HepG2 (cell line): ENCODE results near the gene LHX5. TPM values are rescaled to one million over a fixed set of nuclear protein-coding genes. Genes with fewer than 3 reads are reported as not detected.

Source experiments
- ADNP ChIP-seq: sonication (generic); formaldehyde crosslinking; IDR thresholded peaks from 2 replicates; pipeline ENCODE4 v1.4.0; 2020; ENCODE audit warnings: missing genetic modification reagents
- BORCS8-MEF2B ChIP-seq: sonication (generic); formaldehyde crosslinking; IDR thresholded peaks from 2 replicates; pipeline ENCODE4 v1.8.0; 2022; ENCODE audit warnings: mild to moderate bottlenecking, missing genetic modification reagents
- CERS6 ChIP-seq: sonication (generic); formaldehyde crosslinking; IDR thresholded peaks from 2 replicates; pipeline ENCODE4 v1.5.0; 2020; ENCODE audit warnings: missing genetic modification reagents
- FOXC1 ChIP-seq: sonication (generic); formaldehyde crosslinking; IDR thresholded peaks from 2 replicates; pipeline ENCODE4 v1.8.0; 2022; ENCODE audit warnings: mild to moderate bottlenecking, missing genetic modification reagents, borderline replicate concordance
- GPBP1L1 ChIP-seq: sonication (generic); formaldehyde crosslinking; IDR thresholded peaks from 2 replicates; pipeline ENCODE4 v1.5.0; 2020; ENCODE audit warnings: mild to moderate bottlenecking, missing genetic modification reagents
- HHEX ChIP-seq: IDR thresholded peaks from 2 replicates; pipeline ENCODE4 v1.6.1; 2016; ENCODE audit warnings: control low read depth
- MYC ChIP-seq: sonication (generic); formaldehyde crosslinking; IDR thresholded peaks from 2 replicates; pipeline ENCODE4 v1.9.0; 2021; ENCODE audit warnings: missing genetic modification reagents, borderline replicate concordance
- NFATC3 ChIP-seq: sonication (generic); formaldehyde crosslinking; IDR thresholded peaks from 2 replicates; pipeline ENCODE4 v1.5.1; 2020; ENCODE audit warnings: mild to moderate bottlenecking, missing genetic modification reagents
- NPAS2 ChIP-seq: sonication (generic); formaldehyde crosslinking; IDR thresholded peaks from 2 replicates; pipeline ENCODE4 v1.8.0; 2022; ENCODE audit warnings: mild to moderate bottlenecking, missing genetic modification reagents, borderline replicate concordance
- RBM39 ChIP-seq: fragments of 200-400 bp; formaldehyde crosslinking; IDR thresholded peaks from one replicate; pipeline ENCODE4 v1.6.1; 2018; ENCODE audit warnings: antibody characterized with exemption, mild to moderate bottlenecking, low read depth, low read length; ENCODE audit not compliant: poor library complexity, severe bottlenecking
- SALL1 ChIP-seq: sonication (generic); formaldehyde crosslinking; IDR thresholded peaks from 2 replicates; pipeline ENCODE4 v1.8.0; 2022; ENCODE audit warnings: mild to moderate bottlenecking, missing genetic modification reagents
- TEAD2 ChIP-seq: sonication (generic); formaldehyde crosslinking; IDR thresholded peaks from 2 replicates; pipeline ENCODE4 v1.9.0; 2021; ENCODE audit warnings: missing genetic modification reagents
- TGIF2 ChIP-seq: IDR thresholded peaks from 2 replicates; pipeline ENCODE4 v1.6.1; 2016; ENCODE audit warnings: control low read depth, missing compliant biosample characterization
- TRIM24 ChIP-seq: sonication (generic); formaldehyde crosslinking; IDR thresholded peaks from 2 replicates; pipeline ENCODE4 v1.8.0; 2022; ENCODE audit warnings: mild to moderate bottlenecking, missing genetic modification reagents
- ZBTB10 ChIP-seq: sonication (generic); formaldehyde crosslinking; IDR thresholded peaks from 2 replicates; pipeline ENCODE4 v1.4.0; 2020; ENCODE audit warnings: missing genetic modification reagents, borderline replicate concordance
- ZBTB39 ChIP-seq: sonication (generic); formaldehyde crosslinking; IDR thresholded peaks from 2 replicates; pipeline ENCODE4 v1.5.0; 2020; ENCODE audit warnings: missing genetic modification reagents
- ZFP1 ChIP-seq: IDR thresholded peaks from 2 replicates; pipeline ENCODE4 v1.6.1; 2016
- ZFX ChIP-seq: sonication (generic); formaldehyde crosslinking; IDR thresholded peaks from 2 replicates; pipeline ENCODE4 v1.4.0; 2020; ENCODE audit warnings: mild to moderate bottlenecking, low read depth, missing genetic modification reagents, moderate library complexity
- ZNF337 ChIP-seq: sonication (generic); formaldehyde crosslinking; IDR thresholded peaks from 2 replicates; pipeline ENCODE4 v1.5.1; 2020; ENCODE audit warnings: missing genetic modification reagents, low read depth, mild to moderate bottlenecking, borderline replicate concordance
- ZNF460 ChIP-seq: sonication (generic); formaldehyde crosslinking; IDR thresholded peaks from 2 replicates; pipeline ENCODE4 v1.5.1; 2020; ENCODE audit warnings: missing genetic modification reagents, mild to moderate bottlenecking, borderline replicate concordance
- ZNF891 ChIP-seq: sonication (generic); formaldehyde crosslinking; IDR thresholded peaks from 2 replicates; pipeline ENCODE4 v1.5.0; 2020; ENCODE audit warnings: mild to moderate bottlenecking, missing genetic modification reagents
- polyA plus RNA-seq, 8 experiments: library from polyadenylated mRNA; depleted of rRNA in 3 of 8; stranded (reverse) in 7 of 8; unstranded in 1 of 8; fragments of >200 nt; fragmentation: Illumina TruSeq in 4 of 8; extraction: Trizol in 4 of 8; gene quantifications; 2 replicates each; pipeline versions ENCODE4 v1.2.1 to v1.2.3, GENCODE V29; 2011 to 2016; ENCODE audit warnings: low read depth in 4 of 8, missing spikeins in 1 of 8, mixed read lengths in 1 of 8; ENCODE audit not compliant: insufficient read depth in 1 of 8
- total RNA-seq, 5 experiments: library from RNA; depleted of rRNA; stranded (reverse); fragments of >200 nt; fragmentation: Illumina TruSeq; extraction: Trizol; gene quantifications; 2 replicates each; pipeline ENCODE4 v1.2.3, GENCODE V29; 2016; ENCODE audit warnings: low read depth in 1 of 5
- TF ChIP-seq, protein P1 (sequence below): sonication (generic); formaldehyde crosslinking; IDR thresholded peaks from 2 replicates; pipeline ENCODE4 v1.8.0; 2022; ENCODE audit warnings: low read depth, missing genetic modification reagents

The LHX5 gene
- total and polyA plus RNA-seq, 2 of the 13 experiments (the other 11 are each of a cell fraction or from before 2014, with no cell fraction given) = not detected

GRCh38 chr12:113418213-113418879 is 53.3 kb downstream of the LHX5 start (continued):
- TF ChIP-seq, protein P1, sequence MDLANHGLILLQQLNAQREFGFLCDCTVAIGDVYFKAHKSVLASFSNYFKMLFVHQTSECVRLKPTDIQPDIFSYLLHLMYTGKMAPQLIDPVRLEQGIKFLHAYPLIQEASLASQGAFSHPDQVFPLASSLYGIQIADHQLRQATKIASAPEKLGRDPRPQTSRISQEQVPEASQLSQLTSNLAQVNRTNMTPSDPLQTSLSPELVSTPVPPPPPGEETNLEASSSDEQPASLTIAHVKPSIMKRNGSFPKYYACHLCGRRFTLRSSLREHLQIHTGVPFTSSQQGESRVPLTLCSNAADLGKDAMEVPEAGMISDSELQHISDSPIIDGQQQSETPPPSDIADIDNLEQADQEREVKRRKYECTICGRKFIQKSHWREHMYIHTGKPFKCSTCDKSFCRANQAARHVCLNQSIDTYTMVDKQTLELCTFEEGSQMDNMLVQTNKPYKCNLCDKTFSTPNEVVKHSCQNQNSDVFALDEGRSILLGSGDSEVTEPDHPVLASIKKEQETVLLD (CRISPR knock-in tag) = no peak
- TF ChIP-seq ZFP1 (no peak), ZBTB10 (no peak), ZFX (peak; percentile 33; the same call in 1 of the 2 replicates), HHEX (no peak), SALL1 (CRISPR knock-in tag) (peak; percentile 46; the same call in 1 of the 2 replicates), ADNP (CRISPR knock-in tag) (peak; percentile 80; the same call in 1 of the 2 replicates), GPBP1L1 (CRISPR knock-in tag) (no peak), FOXC1 (CRISPR knock-in tag) (peak; percentile 32; the same call in 1 of the 2 replicates), NPAS2 (CRISPR knock-in tag) (no peak), ZBTB39 (CRISPR knock-in tag) (no peak), ZNF891 (CRISPR knock-in tag) (no peak), TGIF2 (CRISPR knock-in tag) (no peak), ZNF337 (CRISPR knock-in tag) (no peak), ZNF460 (CRISPR knock-in tag) (no peak), TRIM24 (CRISPR knock-in tag) (no peak), RBM39 (no peak), CERS6 (no peak), BORCS8-MEF2B (CRISPR knock-in tag) (0 out of 2 replicates have a peak, but pooled peaks have one; percentile 55), TEAD2 (no peak), NFATC3 (CRISPR knock-in tag) (no peak), MYC (CRISPR knock-in tag) (peak; percentile 71; the same call in 1 of the 2 replicates)
